Ishikawa (cell line): ENCODE data around the gene PPP1R9A.

Experiments used
- EGR1 ChIP-seq: IDR thresholded peaks from 2 replicates; pipeline ENCODE4 v1.6.1; 2012
- RAD21 ChIP-seq: IDR thresholded peaks from 2 replicates; pipeline ENCODE4 v1.6.1; 2012; ENCODE audit warnings: low read depth
- TCF12 ChIP-seq: IDR thresholded peaks from 2 replicates; pipeline ENCODE4 v1.6.1; 2012; ENCODE audit warnings: low read depth
- YY1 ChIP-seq: IDR thresholded peaks from 2 replicates; pipeline ENCODE4 v1.6.1; 2012; ENCODE audit warnings: low read depth

DNA sequence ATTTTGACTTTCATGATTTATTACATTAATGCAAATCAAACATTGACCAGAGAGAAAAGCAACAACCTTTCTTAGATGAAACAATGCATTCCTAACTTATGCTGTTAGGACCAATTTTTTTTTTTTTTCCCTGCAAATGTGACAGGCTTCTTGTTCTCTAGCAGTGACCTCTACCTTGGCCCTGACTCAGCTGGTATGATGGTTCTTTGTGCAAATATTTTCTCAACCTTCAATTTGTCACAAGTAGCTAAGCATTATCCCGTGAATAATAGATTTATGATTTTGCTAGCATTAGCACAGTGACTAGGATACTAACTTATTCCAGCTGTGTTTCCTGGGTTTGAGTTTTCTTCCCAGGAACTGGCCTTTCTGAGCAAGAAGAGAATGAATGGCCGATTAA, 64.9 kb downstream of the PPP1R9A start:
- no peak for TF ChIP-seq TCF12
- TF ChIP-seq EGR1, result no peak
- no peak for TF ChIP-seq YY1
- TF ChIP-seq RAD21, result no peak
